Colonic mucosa (tissue), 4 donors: ENCODE results near the gene MARCHF10. TPM values are rescaled to one million over a fixed set of nuclear protein-coding genes. Genes with fewer than 3 reads are reported as not detected.

ENCODE experiments used
- DNase-seq: peaks from one replicate; pipeline ENCODE4 v3.0.0-alpha.2; 2020
- H3K27ac ChIP-seq: fragments of 200-600 bp; one replicate; pipeline ENCODE4 v1.8.0; 2021
- H3K27me3 ChIP-seq: fragments of 200-600 bp; one replicate; pipeline ENCODE4 v1.8.0; 2021
- H3K36me3 ChIP-seq: fragments of 200-600 bp; one replicate; pipeline ENCODE4 v1.8.0; 2021
- H3K4me1 ChIP-seq: fragments of 200-600 bp; one replicate; pipeline ENCODE4 v1.8.0; 2021; ENCODE audit warnings: mild to moderate bottlenecking
- H3K4me3 ChIP-seq: fragments of 200-600 bp; one replicate; pipeline ENCODE4 v1.8.0; 2021
- H3K9ac ChIP-seq, 2 donors: one replicate each; pipeline ENCODE4 v1.7.0; 2013; ENCODE audit warnings: control low read depth in 2 of 2, low read depth in 2 of 2, low read length in 2 of 2
- H3K9me3 ChIP-seq: fragments of 200-600 bp; one replicate; pipeline ENCODE4 v1.8.0; 2021
- intact Hi-C: fragments of 100-400 bp; cut with DNase I; formaldehyde crosslinking; loops from one replicate; pipeline ENCODE4 v1.14.1; 2022
- total RNA-seq, 2 donors: library from RNA; stranded (reverse); fragmentation: NEBNext Ultra II Directional in 1 of 2; extraction: Animal tissue kit (Norgen Biotek cat#: 25700) in 1 of 2; gene quantifications; one replicate each; pipeline ENCODE4 v1.2.1, GENCODE V29; 2021
- TF ChIP-seq, protein P1 (sequence below): fragments of 200-600 bp; IDR thresholded peaks from one replicate; pipeline ENCODE4 v1.8.0; 2022; ENCODE audit warnings: antibody characterized with exemption, mild to moderate bottlenecking
- donor health status: healthy.
- donor health status: DM: no; HTN: no; CAD: no.
- donor health status: DM: no; HTN: no; CAD: no.

MARCHF10 gene
- total RNA-seq, 2 donors from 2014 or later = not detected

DNA sequence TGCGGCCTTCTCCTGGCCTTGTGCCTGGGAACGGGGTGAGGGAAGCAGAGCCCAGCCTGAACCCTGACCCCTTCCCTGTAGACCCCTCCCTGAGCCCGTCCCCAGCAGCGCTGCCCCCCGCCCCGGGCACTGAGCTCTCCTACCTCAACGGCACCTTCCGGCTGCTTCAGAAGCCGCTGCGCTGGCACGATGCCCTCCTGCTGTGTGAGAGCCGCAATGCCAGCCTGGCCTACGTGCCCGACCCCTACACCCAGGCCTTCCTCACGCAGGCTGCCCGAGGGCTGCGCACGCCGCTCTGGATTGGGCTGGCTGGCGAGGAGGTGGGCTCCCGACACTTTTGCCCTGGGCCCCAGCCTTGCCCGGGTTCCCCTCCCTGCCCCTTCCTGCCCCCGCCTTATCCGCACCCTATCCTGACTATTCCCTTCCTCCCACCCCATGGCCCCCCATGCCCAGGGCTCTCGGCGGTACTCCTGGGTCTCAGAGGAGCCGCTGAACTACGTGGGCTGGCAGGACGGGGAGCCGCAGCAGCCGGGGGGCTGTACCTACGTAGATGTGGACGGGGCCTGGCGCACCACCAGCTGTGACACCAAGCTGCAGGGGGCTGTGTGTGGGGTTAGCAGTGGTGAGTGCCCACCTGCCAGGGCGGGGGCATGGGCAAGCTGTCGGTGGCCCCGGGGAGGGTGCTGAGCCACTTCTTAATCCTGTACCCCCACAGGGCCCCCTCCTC, 118.5 kb downstream of the MARCHF10 start:
- no peak for DNase-seq
- Histone ChIP-seq H3K4me1 (no peaks in the 10 kb centered on the region), H3K9me3 (no peaks in the 10 kb centered on the region), H3K27me3 (no peaks in the 10 kb centered on the region), H3K4me3 (no peak overlapping the region), H3K27ac (no peak overlapping the region), H3K9ac (no peak overlapping the region), H3K36me3 (no peaks in the 10 kb centered on the region)
- intact Hi-C loops = no loop called here
- TF ChIP-seq, protein P1, sequence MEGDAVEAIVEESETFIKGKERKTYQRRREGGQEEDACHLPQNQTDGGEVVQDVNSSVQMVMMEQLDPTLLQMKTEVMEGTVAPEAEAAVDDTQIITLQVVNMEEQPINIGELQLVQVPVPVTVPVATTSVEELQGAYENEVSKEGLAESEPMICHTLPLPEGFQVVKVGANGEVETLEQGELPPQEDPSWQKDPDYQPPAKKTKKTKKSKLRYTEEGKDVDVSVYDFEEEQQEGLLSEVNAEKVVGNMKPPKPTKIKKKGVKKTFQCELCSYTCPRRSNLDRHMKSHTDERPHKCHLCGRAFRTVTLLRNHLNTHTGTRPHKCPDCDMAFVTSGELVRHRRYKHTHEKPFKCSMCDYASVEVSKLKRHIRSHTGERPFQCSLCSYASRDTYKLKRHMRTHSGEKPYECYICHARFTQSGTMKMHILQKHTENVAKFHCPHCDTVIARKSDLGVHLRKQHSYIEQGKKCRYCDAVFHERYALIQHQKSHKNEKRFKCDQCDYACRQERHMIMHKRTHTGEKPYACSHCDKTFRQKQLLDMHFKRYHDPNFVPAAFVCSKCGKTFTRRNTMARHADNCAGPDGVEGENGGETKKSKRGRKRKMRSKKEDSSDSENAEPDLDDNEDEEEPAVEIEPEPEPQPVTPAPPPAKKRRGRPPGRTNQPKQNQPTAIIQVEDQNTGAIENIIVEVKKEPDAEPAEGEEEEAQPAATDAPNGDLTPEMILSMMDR = no peak

DNA sequence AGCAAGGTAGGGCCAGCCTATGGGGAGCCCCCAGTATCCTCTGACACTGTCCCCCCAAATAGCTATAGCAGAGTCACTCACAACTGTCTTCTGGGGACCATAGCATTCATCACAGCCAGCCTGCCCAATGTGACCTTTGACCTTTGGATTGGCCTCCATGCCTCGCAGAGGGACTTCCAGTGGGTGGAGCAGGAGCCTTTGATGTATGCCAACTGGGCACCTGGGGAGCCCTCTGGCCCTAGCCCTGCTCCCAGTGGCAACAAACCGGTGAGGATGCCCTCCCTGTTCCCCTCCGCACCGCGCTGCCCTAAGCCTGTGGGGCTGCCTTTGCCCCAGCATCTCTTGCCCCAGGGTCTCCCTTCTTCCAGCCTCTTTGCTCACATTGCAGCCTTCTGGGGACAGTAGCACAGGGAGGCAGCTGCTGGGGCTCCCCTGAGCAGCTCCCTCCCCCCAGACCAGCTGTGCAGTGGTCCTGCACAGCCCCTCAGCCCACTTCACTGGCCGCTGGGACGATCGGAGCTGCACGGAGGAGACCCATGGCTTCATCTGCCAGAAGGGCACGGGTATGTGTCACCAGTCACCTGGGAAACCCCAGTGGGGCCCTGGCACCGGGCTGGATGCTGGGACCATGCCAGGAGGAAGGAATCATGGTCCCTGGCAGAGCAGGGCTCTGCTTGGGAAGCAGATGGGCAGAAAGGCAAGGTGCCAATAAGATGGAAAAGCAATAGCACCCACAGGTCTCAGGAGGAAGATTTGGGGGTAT, 119.5 kb downstream of the MARCHF10 start:
- Histone ChIP-seq H3K9me3 (no peaks in the 10 kb centered on the region), H3K9ac (no peak overlapping the region), H3K27ac (no peak overlapping the region), H3K27me3 (no peaks in the 10 kb centered on the region), H3K36me3 (no peaks in the 10 kb centered on the region), H3K4me3 (no peak overlapping the region), H3K4me1 (no peaks in the 10 kb centered on the region)
- DNase-seq = no peak
- TF ChIP-seq, protein P1 = no peak
- intact Hi-C loops = no loop called here

DNA sequence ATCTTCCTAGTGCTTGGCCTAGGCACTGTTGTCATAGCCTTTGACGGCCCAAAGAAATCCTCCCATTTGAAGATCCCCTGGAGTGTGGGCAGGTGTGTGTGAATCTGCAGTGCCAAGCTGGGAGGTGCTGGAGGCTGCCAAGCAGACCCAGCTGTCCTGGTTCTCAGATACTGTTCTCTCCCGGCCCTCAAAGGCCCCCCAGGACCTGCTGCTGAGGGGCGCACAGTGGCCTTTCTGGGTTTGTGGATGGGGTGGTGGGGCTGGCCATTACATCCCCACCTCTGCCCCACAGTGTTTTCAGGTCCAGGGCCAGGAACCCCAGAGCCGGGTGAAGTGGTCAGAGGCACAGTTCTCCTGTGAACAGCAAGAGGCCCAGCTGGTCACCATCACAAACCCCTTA, 120.1 kb downstream of the MARCHF10 start:
- intact Hi-C loops = no loop called here
- H3K9ac ChIP-seq = no peak overlapping the region
- no peaks in the 10 kb centered on the region for H3K27me3 ChIP-seq
- TF ChIP-seq, protein P1 = no peak
- H3K4me1 ChIP-seq = no peaks in the 10 kb centered on the region
- H3K4me3 ChIP-seq = no peak overlapping the region
- no peaks in the 10 kb centered on the region for H3K9me3 ChIP-seq
- DNase-seq = no peak
- H3K36me3 ChIP-seq = no peaks in the 10 kb centered on the region
- no peak overlapping the region for H3K27ac ChIP-seq

DNA sequence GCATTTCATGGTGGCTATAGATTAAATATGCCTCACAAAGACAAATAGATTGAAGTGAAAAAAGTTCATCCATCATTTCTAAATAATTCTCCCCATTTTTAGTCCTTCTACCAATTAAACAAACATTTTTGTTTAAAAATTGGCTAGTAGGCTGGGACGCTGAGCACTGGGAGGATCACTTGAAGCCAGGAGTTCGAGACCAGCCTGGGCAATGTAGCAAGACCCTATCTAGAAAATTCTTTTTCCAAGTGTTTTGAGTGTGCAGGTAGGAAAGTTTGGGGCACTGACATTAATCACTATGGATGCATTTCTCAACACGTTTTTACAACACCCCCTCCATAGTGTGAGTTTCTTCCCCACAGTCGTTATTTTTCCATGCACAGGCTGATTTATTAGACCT, 123.9 kb downstream of the MARCHF10 start:
- no peak overlapping the region for H3K27ac ChIP-seq
- no peaks in the 10 kb centered on the region for H3K4me1 ChIP-seq
- TF ChIP-seq, protein P1 = no peak
- intact Hi-C loops = no loop called here
- no peaks in the 10 kb centered on the region for H3K36me3 ChIP-seq
- no peak overlapping the region for H3K9ac ChIP-seq
- no peaks in the 10 kb centered on the region for H3K27me3 ChIP-seq
- H3K9me3 ChIP-seq = no peaks in the 10 kb centered on the region
- no peak overlapping the region for H3K4me3 ChIP-seq
- DNase-seq = no peak

DNA sequence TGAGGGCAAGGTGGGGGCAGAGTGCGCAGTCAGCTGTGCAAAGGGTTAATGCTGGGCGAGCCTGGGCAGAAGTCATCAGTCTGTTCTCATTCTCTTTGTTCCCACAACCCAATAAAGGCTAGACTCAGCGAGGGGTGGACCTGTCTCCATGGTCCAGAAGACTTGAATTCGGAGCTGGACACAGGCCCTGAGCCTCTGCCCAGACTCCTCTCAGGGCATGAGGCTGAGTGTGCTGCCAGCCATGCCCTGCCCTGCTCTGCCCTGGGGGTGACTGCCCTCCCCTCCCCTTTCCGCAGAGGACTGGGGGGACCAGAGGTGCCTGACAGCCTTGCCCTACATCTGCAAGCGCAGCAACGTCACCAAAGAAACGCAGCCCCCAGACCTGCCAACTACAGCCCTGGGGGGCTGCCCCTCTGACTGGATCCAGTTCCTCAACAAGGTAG, 126.2 kb downstream of the MARCHF10 start:
- Histone ChIP-seq H3K27me3 (no peaks in the 10 kb centered on the region), H3K9me3 (no peaks in the 10 kb centered on the region), H3K27ac (no peak overlapping the region), H3K36me3 (no peaks in the 10 kb centered on the region), H3K4me3 (no peak overlapping the region), H3K9ac (no peak overlapping the region), H3K4me1 (no peaks in the 10 kb centered on the region)
- TF ChIP-seq, protein P1 = no peak
- no peak for DNase-seq
- intact Hi-C loops = no loop called here
